ENCODE results near the gene NODAL.

The NODAL gene

GRCh38 chr10:70424320-70424719, 17.2 kb downstream of the NODAL start:
- Histone ChIP-seq H3K9me3 (ENCODE audit: severe bottlenecking) (no peaks in the 10 kb centered on the region), H3K27ac (no peak overlapping the region), H3K27me3 (ENCODE audit: insufficient read depth, low read depth, severe bottlenecking) (no peaks in the 10 kb centered on the region), H3K4me3 (ENCODE audit: low read depth, low read length) (no peak overlapping the region), H3K36me3 (peaks cover 84% of the 10 kb centered on the region)
- DNase-seq, result no peak
- TF ChIP-seq CTCF (IDR thresholded peaks at IDR 0.05; ENCODE audit: low read depth, low read length), result no peak

GRCh38 chr10:70418713-70419112, 22.8 kb downstream of the NODAL start:
- H3K4me3 ChIP-seq (ENCODE audit: low read depth, low read length), result no peak overlapping the region
- H3K9me3 ChIP-seq (ENCODE audit: severe bottlenecking), result no peaks in the 10 kb centered on the region
- H3K27ac ChIP-seq, result no peak overlapping the region
- DNase-seq, result no peak
- H3K36me3 ChIP-seq, result peaks cover 46% of the 10 kb centered on the region
- TF ChIP-seq CTCF (IDR thresholded peaks at IDR 0.05; ENCODE audit: low read depth, low read length), result no peak
- no peaks in the 10 kb centered on the region for H3K27me3 ChIP-seq (ENCODE audit: insufficient read depth, low read depth, severe bottlenecking)

GRCh38 chr10:70418229-70418628, 23.3 kb downstream of the NODAL start:
- Histone ChIP-seq H3K27me3 (ENCODE audit: insufficient read depth, low read depth, severe bottlenecking) (no peaks in the 10 kb centered on the region), H3K9me3 (ENCODE audit: severe bottlenecking) (no peaks in the 10 kb centered on the region), H3K36me3 (peaks cover 41% of the 10 kb centered on the region), H3K4me3 (ENCODE audit: low read depth, low read length) (no peak overlapping the region), H3K27ac (no peak overlapping the region)
- no peak for TF ChIP-seq CTCF (IDR thresholded peaks at IDR 0.05; ENCODE audit: low read depth, low read length)
- no peak for DNase-seq

GRCh38 chr10:70417568-70417967, 23.9 kb downstream of the NODAL start:
- Histone ChIP-seq H3K4me3 (ENCODE audit: low read depth, low read length) (no peak overlapping the region), H3K36me3 (peaks cover 44% of the 10 kb centered on the region), H3K27ac (no peak overlapping the region), H3K9me3 (ENCODE audit: severe bottlenecking) (no peaks in the 10 kb centered on the region), H3K27me3 (ENCODE audit: insufficient read depth, low read depth, severe bottlenecking) (no peaks in the 10 kb centered on the region)
- no peak for TF ChIP-seq CTCF (IDR thresholded peaks at IDR 0.05; ENCODE audit: low read depth, low read length)
- DNase-seq, result no peak

- no peaks in the 10 kb centered on the region for H3K9me3 ChIP-seq (ENCODE audit: severe bottlenecking)
- no peak overlapping the region for H3K4me3 ChIP-seq (ENCODE audit: low read depth, low read length)
- no peaks in the 10 kb centered on the region for H3K27me3 ChIP-seq (ENCODE audit: insufficient read depth, low read depth, severe bottlenecking)
- H3K27ac ChIP-seq, result no peak overlapping the region
- H3K36me3 ChIP-seq, result peaks cover 46% of the 10 kb centered on the region
- DNase-seq, result no peak
- TF ChIP-seq CTCF (IDR thresholded peaks at IDR 0.05; ENCODE audit: low read depth, low read length), result no peak
Observed at GRCh38 chr10:70412356-70412755, 29.1 kb downstream of the NODAL start.

- no peak for DNase-seq
- no peak overlapping the region for H3K27ac ChIP-seq
- peaks cover 55% of the 10 kb centered on the region for H3K36me3 ChIP-seq
- no peaks in the 10 kb centered on the region for H3K27me3 ChIP-seq (ENCODE audit: insufficient read depth, low read depth, severe bottlenecking)
- H3K4me3 ChIP-seq (ENCODE audit: low read depth, low read length), result no peak overlapping the region
- no peaks in the 10 kb centered on the region for H3K9me3 ChIP-seq (ENCODE audit: severe bottlenecking)
- TF ChIP-seq CTCF (IDR thresholded peaks at IDR 0.05; ENCODE audit: low read depth, low read length), result no peak
Observed at GRCh38 chr10:70410608-70411007, 30.9 kb downstream of the NODAL start.
